Transverse colon (tissue), 3 donors: Measurements from ENCODE around the gene MPEG1.

Experiments used
- CTCF ChIP-seq, 5 experiments: fragments of 200-600 bp in 3 of 5; fragments of 450-650 bp in 2 of 5; sonication (generic) in 3 of 5; IDR thresholded peaks; 1 replicate in 2 of 5; 2 replicates in 3 of 5; pipeline ENCODE4 v1.5.1; 2016 to 2017; ENCODE audit warnings: antibody characterized with exemption in 5 of 5, inconsistent platforms in 3 of 5, mild to moderate bottlenecking in 2 of 5, moderate library complexity in 1 of 5
- POLR2A ChIP-seq: fragments of 450-650 bp; IDR thresholded peaks from one replicate; pipeline ENCODE4 v1.6.1; 2016; ENCODE audit warnings: antibody characterized with exemption, mild to moderate bottlenecking, moderate library complexity

- TF ChIP-seq CTCF (IDR thresholded peaks at IDR 0.05) (peak; percentile 37 to 54 (median 50)), POLR2A (no peak)
Observed at GRCh38 chr11:59206635-59207034, 6.1 kb downstream of the MPEG1 start.
